HCT116 (cell line): ENCODE results near the gene CA4. TPM values are rescaled to one million over a fixed set of nuclear protein-coding genes. Genes with fewer than 3 reads are reported as not detected.

Source experiments
- ATAC-seq: fragments of 200-7000 bp; cut with Tn5 transposase; 2 replicates; pipeline ENCODE4 v1.9.1; 2020; ENCODE audit warnings: mild to moderate bottlenecking, moderate library complexity
- BruUV-seq: library from RNA; stranded (reverse); fragments of 400-500 nt; replicated peaks from 2 replicates; lab custom pipeline; 2021; lab: Mats Ljungman, UMichigan
- CTCF ChIA-PET: fragments of 300-600 bp; sonication (Branson Sonifier 250); formaldehyde crosslinking; loops from one replicate; lab custom pipeline; 2021; ENCODE audit warnings: antibody characterized with exemption; lab: Charles Lee
- POLR2A ChIA-PET: fragments of 300-600, 350-600 bp; sonication (Branson Sonifier 250); formaldehyde crosslinking; loops from one replicate; lab custom pipeline; 2021; ENCODE audit warnings: antibody characterized with exemption; lab: Charles Lee
- RAD21 ChIA-PET, 2 experiments: fragments of 300-600 bp; sonication (Branson Sonifier 250); formaldehyde crosslinking; loops; one replicate each; lab custom pipeline; 2023; ENCODE audit warnings: low total read pairs in 2 of 2; ENCODE audit not compliant: uncharacterized antibody in 2 of 2, unreplicated experiment in 2 of 2, low non-redundant PET in 1 of 2; lab: Charles Lee
- DNase-seq: peaks from one replicate; pipeline ENCODE4 v3.0.0-alpha.2; 2010; ENCODE audit warnings: low read depth, low spot score
- H2AFZ ChIP-seq: fragments of 200-600 bp; shearing (Covaris generic), sonication (generic); 2 replicates; pipeline ENCODE4 v1.6.1; 2017; ENCODE audit warnings: low read depth, mixed run types, mixed read lengths, antibody characterized with exemption, low read length; ENCODE audit not compliant: poor library complexity, severe bottlenecking
- H3K27ac ChIP-seq: 2 replicates; pipeline ENCODE4 v1.5.1; 2012; ENCODE audit warnings: low read depth, low read length
- H3K27me3 ChIP-seq: fragments of 200-600 bp; sonication (generic); 2 replicates; pipeline ENCODE4 v1.6.1; 2016; ENCODE audit warnings: mixed run types, low read length, mixed read lengths; ENCODE audit not compliant: insufficient read depth
- H3K36me3 ChIP-seq, 2 experiments: fragments of 200-500 bp in 1 of 2; fragments of 200-600 bp in 1 of 2; sonication (Bioruptor generic) in 1 of 2; sonication (generic) in 1 of 2; 2 replicates each; pipeline versions ENCODE4 v1.5.1 to v1.6.1; 2014 to 2016; ENCODE audit warnings: low read length in 2 of 2, inconsistent platforms in 1 of 2, mixed read lengths in 1 of 2, mixed run types in 1 of 2; ENCODE audit not compliant: insufficient read depth in 2 of 2, control insufficient read depth in 1 of 2
- H3K4me1 ChIP-seq, 2 experiments: fragments of 200-600 bp in 1 of 2; sonication (generic) in 1 of 2; 2 replicates each; pipeline versions ENCODE4 v1.5.1 to v1.6.1; 2012 to 2017; ENCODE audit warnings: low read length in 2 of 2, inconsistent platforms in 1 of 2, mild to moderate bottlenecking in 1 of 2, mixed read lengths in 1 of 2, mixed run types in 1 of 2, moderate library complexity in 1 of 2; ENCODE audit not compliant: insufficient read depth in 2 of 2, control insufficient read depth in 1 of 2
- H3K4me2 ChIP-seq: fragments of 200-600 bp; sonication (generic); 2 replicates; pipeline ENCODE4 v1.6.1; 2017; ENCODE audit warnings: mixed run types, low read length, mixed read lengths
- H3K4me3 ChIP-seq, 2 experiments: fragments of 200-600 bp in 1 of 2; sonication (generic) in 1 of 2; replicated peaks in 1 of 2; 2 replicates each; pipeline ENCODE4 v1.5.1; 2011 to 2016; ENCODE audit warnings: low read length in 2 of 2, control low read depth in 1 of 2, low read depth in 1 of 2, mild to moderate bottlenecking in 1 of 2, mixed read lengths in 1 of 2, mixed run types in 1 of 2
- H3K79me2 ChIP-seq: fragments of 200-600 bp; sonication (generic); 2 replicates; pipeline ENCODE4 v1.6.1; 2017; ENCODE audit warnings: mild to moderate bottlenecking, mixed run types, low read length, moderate library complexity, mixed read lengths; ENCODE audit not compliant: insufficient read depth
- H3K9ac ChIP-seq: fragments of 200-600 bp; sonication (generic); 2 replicates; pipeline ENCODE4 v1.6.1; 2016; ENCODE audit warnings: low read length, mixed read lengths
- H3K9me2 ChIP-seq: fragments of 200-600 bp; sonication (generic), shearing (Covaris generic); 2 replicates; pipeline ENCODE4 v1.6.1; 2017; ENCODE audit warnings: mixed run types, mild to moderate bottlenecking, moderate library complexity; ENCODE audit not compliant: insufficient read depth
- H3K9me3 ChIP-seq, 2 experiments: fragments of 200-500 bp in 1 of 2; fragments of 200-600 bp in 1 of 2; sonication (Bioruptor generic) in 1 of 2; sonication (generic) in 1 of 2; 2 replicates each; pipeline ENCODE4 v1.6.1; 2014 to 2017; ENCODE audit warnings: low read length in 2 of 2, mixed read lengths in 2 of 2, inconsistent platforms in 1 of 2, low read depth in 1 of 2, mild to moderate bottlenecking in 1 of 2, mixed run types in 1 of 2, moderate library complexity in 1 of 2; ENCODE audit not compliant: control insufficient read depth in 1 of 2, insufficient read depth in 1 of 2
- H4K20me1 ChIP-seq: fragments of 200-600 bp; sonication (generic), shearing (Covaris generic); 2 replicates; pipeline ENCODE4 v1.6.1; 2017; ENCODE audit warnings: mixed run types, mild to moderate bottlenecking, moderate library complexity; ENCODE audit not compliant: insufficient read depth
- CTCF ChIP-seq, 3 experiments: fragments of 200-600 bp in 1 of 3; sonication (generic) in 1 of 3; IDR thresholded peaks in 2 of 3; conservative IDR thresholded peaks in 1 of 3; 2 replicates each; pipeline ENCODE4 v1.5.1; 2012 to 2017; ENCODE audit warnings: low read depth in 2 of 3, low read length in 2 of 3, antibody characterized with exemption in 1 of 3, borderline replicate concordance in 1 of 3, control low read depth in 1 of 3, mild to moderate bottlenecking in 1 of 3, mixed read lengths in 1 of 3, mixed run types in 1 of 3, moderate library complexity in 1 of 3; ENCODE audit not compliant: insufficient read depth in 1 of 3
- EGR1 ChIP-seq: IDR thresholded peaks from 2 replicates; pipeline ENCODE4 v1.6.1; 2012; ENCODE audit warnings: low read depth
- EZH2 ChIP-seq: fragments of 200-600 bp; sonication (generic); IDR thresholded peaks from 2 replicates; pipeline ENCODE4 v1.6.1; 2017; ENCODE audit warnings: antibody characterized with exemption, mixed run types
- JUND ChIP-seq: IDR thresholded peaks from 2 replicates; pipeline ENCODE4 v1.6.1; 2012
- POLR2A ChIP-seq: IDR thresholded peaks from 2 replicates; pipeline ENCODE4 v1.7.0; 2011; ENCODE audit warnings: borderline replicate concordance; ENCODE audit not compliant: insufficient read depth, insufficient read length; ENCODE audit errors: extremely low read depth
- POLR2AphosphoS5 ChIP-seq: IDR thresholded peaks from 2 replicates; pipeline ENCODE4 v1.6.1; 2011; ENCODE audit warnings: mild to moderate bottlenecking, low read depth, low read length, moderate library complexity
- RAD21 ChIP-seq: IDR thresholded peaks from 2 replicates; pipeline ENCODE4 v1.6.1; 2012; ENCODE audit warnings: low read depth, mild to moderate bottlenecking
- REST ChIP-seq: IDR thresholded peaks from 2 replicates; pipeline ENCODE4 v1.6.1; 2012; ENCODE audit warnings: low read depth
- SIN3A ChIP-seq: IDR thresholded peaks from 2 replicates; pipeline ENCODE4 v1.6.1; 2012; ENCODE audit warnings: low read depth
- SP1 ChIP-seq: IDR thresholded peaks from 2 replicates; pipeline ENCODE4 v1.6.1; 2012; ENCODE audit warnings: low read depth
- TCF7L2 ChIP-seq: IDR thresholded peaks from 2 replicates; pipeline ENCODE4 v1.7.0; 2011; ENCODE audit warnings: borderline replicate concordance, inconsistent platforms; ENCODE audit not compliant: insufficient read depth, insufficient read length; ENCODE audit errors: extremely low read depth
- YY1 ChIP-seq: IDR thresholded peaks from 2 replicates; pipeline ENCODE4 v1.6.1; 2011; ENCODE audit warnings: low read length, low read depth, moderate library complexity, mild to moderate bottlenecking; ENCODE audit not compliant: insufficient replicate concordance; ENCODE audit errors: extremely low read depth
- ZFX ChIP-seq: fragments of 450-650 bp; IDR thresholded peaks from 2 replicates; pipeline ENCODE4 v1.6.1; 2017
- ZNF274 ChIP-seq: fragments of 200-500 bp; sonication (Bioruptor generic); IDR thresholded peaks from 2 replicates; pipeline ENCODE4 v1.6.1; 2014; ENCODE audit warnings: mild to moderate bottlenecking, low read depth, low read length, inconsistent platforms
- intact Hi-C: fragments of 100-400 bp; cut with micrococcal nuclease; formaldehyde crosslinking; loops from 2 replicates; pipeline ENCODE4 v1.10.0; 2022
- total RNA-seq: library from RNA; stranded (reverse); gene quantifications from one replicate; pipeline ENCODE4 v1.2.1, GENCODE V29; 2021; ENCODE audit not compliant: unreplicated experiment

CA4 gene
- total RNA-seq, 1 experiment from 2014 or later: 0.20 TPM

- DNase-seq (no peak), ATAC-seq (no peak)
- BruUV-seq: no TSS peak
- no peaks in the 10 kb centered on the region for H3K36me3 ChIP-seq
- H3K27me3 ChIP-seq: no peaks in the 10 kb centered on the region
- ChIA-PET POLR2A (no interaction called here), CTCF (no interaction called here), RAD21 (no interaction called here)
- H3K4me2 ChIP-seq: no peak overlapping the region
- no peaks in the 10 kb centered on the region for H4K20me1 ChIP-seq
- H3K9me2 ChIP-seq: no peaks in the 10 kb centered on the region
- no peaks in the 10 kb centered on the region for H3K9me3 ChIP-seq
- no peak overlapping the region for H3K4me3 ChIP-seq
- H2AFZ ChIP-seq: no peak overlapping the region
- no peak overlapping the region for H3K9ac ChIP-seq
- H3K4me1 ChIP-seq: no peaks in the 10 kb centered on the region
- TF ChIP-seq POLR2AphosphoS5 (no peak), EZH2 (no peak), TCF7L2 (no peak), YY1 (no peak), POLR2A (no peak), SIN3A (no peak), ZFX (no peak), RAD21 (no peak)
- intact Hi-C loops: loop anchor here (10.0 kb wide), 3 partner anchors 122 to 542 kb away; no protein-coding TSS in a partner anchor
- H3K27ac ChIP-seq: no peak overlapping the region
- no peaks in the 10 kb centered on the region for H3K79me2 ChIP-seq
These were observed 47.1 kb upstream of the CA4 start for GRCh38 chr17:60102632-60103096.

GRCh38 chr17:60103957-60104356 is 45.8 kb upstream of the CA4 start:
- RAD21 ChIA-PET: no interaction called here
- CTCF ChIA-PET: no interaction called here
- no TSS peak for BruUV-seq
- no peaks in the 10 kb centered on the region for H3K36me3 ChIP-seq
- H3K27ac ChIP-seq: no peak overlapping the region
- H3K4me3 ChIP-seq: no peak overlapping the region
- no peaks in the 10 kb centered on the region for H3K9me3 ChIP-seq
- H3K9me2 ChIP-seq: no peaks in the 10 kb centered on the region
- H3K4me2 ChIP-seq: no peak overlapping the region
- no peaks in the 10 kb centered on the region for H3K4me1 ChIP-seq
- intact Hi-C loops: loop anchor here (10.0 kb wide), 3 partner anchors 121 to 541 kb away; no protein-coding TSS in a partner anchor
- H2AFZ ChIP-seq: no peak overlapping the region
- H3K9ac ChIP-seq: no peak overlapping the region
- ATAC-seq (no peak), DNase-seq (no peak)
- no peaks in the 10 kb centered on the region for H4K20me1 ChIP-seq
- POLR2A ChIA-PET: no interaction called here
- no peaks in the 10 kb centered on the region for H3K27me3 ChIP-seq
- H3K79me2 ChIP-seq: no peaks in the 10 kb centered on the region
- TF ChIP-seq JUND (no peak), EGR1 (no peak), ZFX (no peak), REST (no peak), TCF7L2 (no peak), SP1 (no peak), EZH2 (no peak), ZNF274 (no peak), SIN3A (no peak), CTCF (IDR thresholded peaks at IDR 0.05 in 2 of 3, conservative IDR thresholded peaks at IDR 0.05 in 1 of 3; ENCODE audit: borderline replicate concordance in 1 of 3, insufficient read depth in 1 of 3, low read depth in 2 of 3, low read length in 2 of 3) (no peak), POLR2A (no peak)
